WTC11 (cell line): ENCODE measurements around the gene ABHD10.

ENCODE experiments used
- CREB1 ChIP-seq: sonication (generic); formaldehyde crosslinking; IDR thresholded peaks from 2 replicates; pipeline ENCODE4 v1.8.0; 2023; ENCODE audit warnings: mild to moderate bottlenecking, missing genetic modification reagents
- ETV6 ChIP-seq: sonication (generic); formaldehyde crosslinking; IDR thresholded peaks from 2 replicates; pipeline ENCODE4 v1.8.1; 2022; ENCODE audit warnings: mild to moderate bottlenecking, missing genetic modification reagents
- NFE2L1 ChIP-seq: sonication (generic); formaldehyde crosslinking; IDR thresholded peaks from 2 replicates; pipeline ENCODE4 v1.8.1; 2023; ENCODE audit warnings: missing genetic modification reagents
- SMAD3 ChIP-seq: sonication (generic); formaldehyde crosslinking; IDR thresholded peaks from 2 replicates; pipeline ENCODE4 v1.8.0; 2022; ENCODE audit warnings: missing genetic modification reagents, mild to moderate bottlenecking, borderline replicate concordance
- SP1 ChIP-seq: sonication (generic); formaldehyde crosslinking; conservative IDR thresholded peaks from 2 replicates; pipeline ENCODE4 v1.8.1; 2022; ENCODE audit warnings: missing genetic modification reagents
- ZNF121 ChIP-seq: sonication (generic); formaldehyde crosslinking; IDR thresholded peaks from 2 replicates; pipeline ENCODE4 v1.8.0; 2023; ENCODE audit warnings: missing genetic modification reagents
- TF ChIP-seq, protein P1 (sequence below): fragments of 200-600 bp; IDR thresholded peaks from 2 replicates; pipeline ENCODE4 v1.8.0; 2022; ENCODE audit warnings: antibody characterized with exemption
- TF ChIP-seq, protein P2 (sequence below): sonication (generic); formaldehyde crosslinking; IDR thresholded peaks from 2 replicates; pipeline ENCODE4 v1.8.1; 2023; ENCODE audit warnings: mild to moderate bottlenecking, missing genetic modification reagents, moderate library complexity

DNA sequence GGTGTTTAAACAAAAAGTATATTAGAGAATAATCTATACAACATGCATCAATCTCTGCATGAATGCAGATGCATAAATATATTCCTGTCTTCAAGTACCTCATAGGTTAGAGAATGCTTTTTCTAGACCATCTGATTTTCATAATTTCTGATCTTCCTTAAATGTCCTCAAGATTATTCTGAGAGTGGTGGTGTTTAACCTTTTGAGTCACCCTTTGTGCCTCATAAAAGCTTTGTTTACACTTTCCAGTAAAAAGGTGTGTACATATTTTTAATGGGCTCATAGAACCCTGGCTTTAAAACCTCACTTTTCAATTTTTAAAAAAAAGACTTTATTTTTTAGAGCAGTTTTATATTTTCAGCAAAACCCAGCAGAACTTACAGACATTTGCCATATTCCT, 41.0 kb upstream of the ABHD10 start:
- TF ChIP-seq SMAD3 (CRISPR knock-in tag) (no peak), ZNF121 (CRISPR knock-in tag) (no peak), ETV6 (no peak), NFE2L1 (CRISPR knock-in tag) (no peak), SP1 (CRISPR knock-in tag) (no peak), CREB1 (CRISPR knock-in tag) (no peak)
- TF ChIP-seq, protein P1, sequence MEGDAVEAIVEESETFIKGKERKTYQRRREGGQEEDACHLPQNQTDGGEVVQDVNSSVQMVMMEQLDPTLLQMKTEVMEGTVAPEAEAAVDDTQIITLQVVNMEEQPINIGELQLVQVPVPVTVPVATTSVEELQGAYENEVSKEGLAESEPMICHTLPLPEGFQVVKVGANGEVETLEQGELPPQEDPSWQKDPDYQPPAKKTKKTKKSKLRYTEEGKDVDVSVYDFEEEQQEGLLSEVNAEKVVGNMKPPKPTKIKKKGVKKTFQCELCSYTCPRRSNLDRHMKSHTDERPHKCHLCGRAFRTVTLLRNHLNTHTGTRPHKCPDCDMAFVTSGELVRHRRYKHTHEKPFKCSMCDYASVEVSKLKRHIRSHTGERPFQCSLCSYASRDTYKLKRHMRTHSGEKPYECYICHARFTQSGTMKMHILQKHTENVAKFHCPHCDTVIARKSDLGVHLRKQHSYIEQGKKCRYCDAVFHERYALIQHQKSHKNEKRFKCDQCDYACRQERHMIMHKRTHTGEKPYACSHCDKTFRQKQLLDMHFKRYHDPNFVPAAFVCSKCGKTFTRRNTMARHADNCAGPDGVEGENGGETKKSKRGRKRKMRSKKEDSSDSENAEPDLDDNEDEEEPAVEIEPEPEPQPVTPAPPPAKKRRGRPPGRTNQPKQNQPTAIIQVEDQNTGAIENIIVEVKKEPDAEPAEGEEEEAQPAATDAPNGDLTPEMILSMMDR, result no peak
- TF ChIP-seq, protein P2, sequence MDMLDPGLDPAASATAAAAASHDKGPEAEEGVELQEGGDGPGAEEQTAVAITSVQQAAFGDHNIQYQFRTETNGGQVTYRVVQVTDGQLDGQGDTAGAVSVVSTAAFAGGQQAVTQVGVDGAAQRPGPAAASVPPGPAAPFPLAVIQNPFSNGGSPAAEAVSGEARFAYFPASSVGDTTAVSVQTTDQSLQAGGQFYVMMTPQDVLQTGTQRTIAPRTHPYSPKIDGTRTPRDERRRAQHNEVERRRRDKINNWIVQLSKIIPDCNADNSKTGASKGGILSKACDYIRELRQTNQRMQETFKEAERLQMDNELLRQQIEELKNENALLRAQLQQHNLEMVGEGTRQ, result no peak
